Chondrocyte (in vitro differentiated cells): Measurements from ENCODE around the gene SLC9A9. TPM values are rescaled to one million over a fixed set of nuclear protein-coding genes. Genes with fewer than 3 reads are reported as not detected.

Experiments
- DNase-seq: peaks from one replicate; pipeline ENCODE4 v3.0.0; 2021; ENCODE audit warnings: mixed read lengths, low spot score
- H3K27ac Mint-ChIP-seq: one replicate; pipeline ENCODE4 v1.8.0; 2021; ENCODE audit warnings: mild to moderate bottlenecking, moderate library complexity, mixed read lengths; ENCODE audit not compliant: unreplicated experiment
- H3K27me3 Mint-ChIP-seq: 2 replicates; pipeline ENCODE4 v1.8.0; 2021; ENCODE audit warnings: low read depth, mixed read lengths
- H3K36me3 Mint-ChIP-seq: 2 replicates; pipeline ENCODE4 v1.8.0; 2021; ENCODE audit warnings: low read depth, mixed read lengths
- H3K4me1 Mint-ChIP-seq: 2 replicates; pipeline ENCODE4 v1.8.0; 2021; ENCODE audit warnings: low read depth, mild to moderate bottlenecking, mixed read lengths
- H3K4me3 Mint-ChIP-seq: one replicate; pipeline ENCODE4 v1.8.0; 2021; ENCODE audit warnings: mild to moderate bottlenecking, moderate library complexity, mixed read lengths; ENCODE audit not compliant: unreplicated experiment
- H3K9me3 Mint-ChIP-seq: 2 replicates; pipeline ENCODE4 v1.8.0; 2021; ENCODE audit warnings: low read depth, mixed read lengths
- total RNA-seq: library from RNA; stranded (reverse); gene quantifications from 3 replicates; pipeline ENCODE4 v1.2.1, GENCODE V29; 2021
- TF ChIP-seq, protein P1 (sequence below): fragments of 200-600 bp; sonication (generic); IDR thresholded peaks from 2 replicates; pipeline ENCODE4 v1.5.0; 2021; ENCODE audit warnings: antibody characterized with exemption, mild to moderate bottlenecking, moderate library complexity

SLC9A9 gene
- total RNA-seq, 1 donor from 2014 or later = 2.6 TPM

DNA sequence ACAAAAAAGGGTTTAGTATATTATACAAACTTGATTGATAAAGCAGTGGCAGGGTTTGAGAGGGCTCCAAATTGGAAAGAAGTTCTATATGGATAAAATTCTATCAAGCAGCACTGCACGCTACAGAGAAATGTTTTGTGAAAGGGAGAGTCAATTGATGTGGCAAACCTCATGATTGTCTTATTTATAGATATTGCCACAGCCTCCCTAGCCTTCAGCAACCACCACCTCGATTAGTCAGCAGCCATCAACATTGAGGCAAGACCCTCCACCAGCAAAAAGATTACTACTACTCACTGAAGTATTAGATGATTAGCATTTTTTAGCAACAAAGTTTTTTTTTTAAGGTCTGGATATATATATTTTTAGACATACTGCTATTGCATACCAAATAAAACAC, 432.0 kb downstream of the SLC9A9 start:
- H3K36me3 Mint-ChIP-seq = peaks cover 1% of the 10 kb centered on the region
- no peaks in the 10 kb centered on the region for H3K27me3 Mint-ChIP-seq
- TF ChIP-seq, protein P1, sequence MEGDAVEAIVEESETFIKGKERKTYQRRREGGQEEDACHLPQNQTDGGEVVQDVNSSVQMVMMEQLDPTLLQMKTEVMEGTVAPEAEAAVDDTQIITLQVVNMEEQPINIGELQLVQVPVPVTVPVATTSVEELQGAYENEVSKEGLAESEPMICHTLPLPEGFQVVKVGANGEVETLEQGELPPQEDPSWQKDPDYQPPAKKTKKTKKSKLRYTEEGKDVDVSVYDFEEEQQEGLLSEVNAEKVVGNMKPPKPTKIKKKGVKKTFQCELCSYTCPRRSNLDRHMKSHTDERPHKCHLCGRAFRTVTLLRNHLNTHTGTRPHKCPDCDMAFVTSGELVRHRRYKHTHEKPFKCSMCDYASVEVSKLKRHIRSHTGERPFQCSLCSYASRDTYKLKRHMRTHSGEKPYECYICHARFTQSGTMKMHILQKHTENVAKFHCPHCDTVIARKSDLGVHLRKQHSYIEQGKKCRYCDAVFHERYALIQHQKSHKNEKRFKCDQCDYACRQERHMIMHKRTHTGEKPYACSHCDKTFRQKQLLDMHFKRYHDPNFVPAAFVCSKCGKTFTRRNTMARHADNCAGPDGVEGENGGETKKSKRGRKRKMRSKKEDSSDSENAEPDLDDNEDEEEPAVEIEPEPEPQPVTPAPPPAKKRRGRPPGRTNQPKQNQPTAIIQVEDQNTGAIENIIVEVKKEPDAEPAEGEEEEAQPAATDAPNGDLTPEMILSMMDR = no peak
- peaks cover 7% of the 10 kb centered on the region for H3K9me3 Mint-ChIP-seq
- H3K4me1 Mint-ChIP-seq = peaks cover 6% of the 10 kb centered on the region
- no peak overlapping the region for H3K4me3 Mint-ChIP-seq
- DNase-seq = no peak
- no peak overlapping the region for H3K27ac Mint-ChIP-seq

DNA sequence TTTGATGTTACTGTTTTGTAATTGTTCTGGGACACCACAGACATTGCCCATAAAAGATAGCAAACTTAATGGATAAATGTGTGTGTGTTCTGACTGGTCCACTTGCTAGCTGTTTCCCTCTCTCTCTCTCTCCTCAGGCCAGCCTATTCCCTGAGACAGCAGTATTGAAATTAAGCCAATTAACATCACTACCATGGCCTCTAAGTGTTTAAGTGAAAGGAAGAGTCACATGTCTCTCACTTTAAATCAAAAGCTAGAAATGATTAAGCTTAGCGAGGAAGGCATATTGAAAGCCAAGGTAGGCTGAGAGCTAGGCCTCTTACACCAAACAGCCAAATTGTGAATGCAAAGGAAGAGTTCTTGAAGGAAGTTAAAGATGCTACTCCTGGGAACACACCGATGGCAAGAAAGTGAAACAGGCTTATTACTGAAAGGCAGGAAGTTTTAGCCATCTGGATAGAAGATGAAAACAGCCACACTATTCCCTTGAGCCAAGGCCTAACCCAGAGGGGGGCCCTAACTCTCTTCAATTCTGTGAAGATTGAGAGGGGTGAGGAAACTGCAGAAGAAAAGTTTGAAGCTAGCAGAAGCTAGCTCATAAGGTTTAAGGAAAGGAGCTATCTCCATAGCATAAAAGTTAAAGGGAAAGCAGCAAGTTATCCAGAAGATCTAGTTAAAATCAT, 433.6 kb downstream of the SLC9A9 start:
- H3K27me3 Mint-ChIP-seq = no peaks in the 10 kb centered on the region
- no peak overlapping the region for H3K4me3 Mint-ChIP-seq
- DNase-seq = no peak
- H3K4me1 Mint-ChIP-seq = no peaks in the 10 kb centered on the region
- H3K36me3 Mint-ChIP-seq = peaks cover 1% of the 10 kb centered on the region
- H3K9me3 Mint-ChIP-seq = peaks cover 7% of the 10 kb centered on the region
- TF ChIP-seq, protein P1 = no peak
- H3K27ac Mint-ChIP-seq = no peak overlapping the region

DNA sequence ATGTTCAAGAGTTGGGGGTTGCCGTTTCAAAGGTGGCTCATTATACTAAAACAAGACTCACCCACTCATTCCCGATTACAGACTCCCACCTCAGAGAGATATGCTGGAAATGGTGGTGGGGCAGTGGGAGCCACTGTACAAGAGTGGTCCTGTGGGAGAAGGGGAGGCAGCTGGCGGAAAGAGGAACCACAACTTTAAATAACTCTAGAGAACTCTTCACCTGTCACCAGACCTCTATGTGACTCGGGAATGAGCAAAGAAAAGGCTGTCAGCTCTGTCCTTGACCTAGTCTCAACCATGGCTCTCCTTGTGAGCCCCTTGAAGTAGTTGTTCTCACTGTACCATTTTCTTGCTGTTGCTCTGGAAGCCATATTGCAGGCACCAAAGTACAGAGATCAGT, 434.9 kb downstream of the SLC9A9 start:
- Mint-ChIP-seq H3K4me3 (no peak overlapping the region), H3K4me1 (no peaks in the 10 kb centered on the region), H3K27ac (no peak overlapping the region), H3K27me3 (no peaks in the 10 kb centered on the region), H3K36me3 (peaks cover 1% of the 10 kb centered on the region), H3K9me3 (peaks cover 7% of the 10 kb centered on the region)
- DNase-seq = no peak
- TF ChIP-seq, protein P1 = no peak

DNA sequence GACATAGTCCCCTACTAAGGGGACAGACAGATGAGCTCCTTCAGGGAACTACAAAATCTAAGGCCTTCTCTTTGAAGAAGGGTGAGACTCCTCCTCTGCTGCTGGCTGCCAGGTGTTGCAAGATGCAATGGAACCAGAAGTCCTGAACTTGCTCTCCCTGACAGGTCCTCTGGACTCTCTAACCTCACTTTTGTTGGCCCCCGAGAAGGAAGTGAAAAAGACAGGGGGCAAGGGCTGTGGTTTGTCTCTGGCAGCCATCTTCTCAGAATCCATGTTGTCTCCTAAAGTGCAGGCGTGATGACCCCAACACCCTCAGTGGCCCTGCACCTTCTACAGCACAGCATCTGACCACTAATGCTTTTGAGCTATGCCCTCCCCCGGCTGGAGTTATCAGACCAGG, 436.2 kb downstream of the SLC9A9 start:
- no peak overlapping the region for H3K27ac Mint-ChIP-seq
- no peak for DNase-seq
- H3K36me3 Mint-ChIP-seq = peaks cover 1% of the 10 kb centered on the region
- no peak overlapping the region for H3K4me3 Mint-ChIP-seq
- H3K9me3 Mint-ChIP-seq = peaks cover 7% of the 10 kb centered on the region
- no peaks in the 10 kb centered on the region for H3K27me3 Mint-ChIP-seq
- TF ChIP-seq, protein P1 = no peak
- no peaks in the 10 kb centered on the region for H3K4me1 Mint-ChIP-seq

DNA sequence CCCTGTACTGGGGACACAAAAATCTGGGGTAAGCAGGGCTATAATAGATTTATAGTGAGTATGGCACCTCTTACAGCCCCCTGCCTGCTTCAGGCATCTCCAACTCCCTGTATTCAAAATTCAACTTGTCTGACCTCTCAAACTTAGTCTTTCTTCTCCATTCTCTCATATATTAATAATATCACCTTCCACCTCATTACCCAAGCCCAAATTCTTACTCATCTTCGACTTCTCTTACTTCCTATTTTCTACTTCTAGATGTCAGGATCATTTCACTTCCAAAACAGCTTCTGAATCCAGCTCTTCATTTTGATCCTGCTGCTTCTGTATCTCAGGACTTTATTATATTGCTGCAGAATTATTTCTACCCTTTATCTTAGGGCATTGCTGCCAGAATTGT, 438.0 kb downstream of the SLC9A9 start:
- no peak overlapping the region for H3K4me3 Mint-ChIP-seq
- H3K27ac Mint-ChIP-seq = no peak overlapping the region
- H3K27me3 Mint-ChIP-seq = no peaks in the 10 kb centered on the region
- no peaks in the 10 kb centered on the region for H3K36me3 Mint-ChIP-seq
- H3K9me3 Mint-ChIP-seq = peaks cover 2% of the 10 kb centered on the region
- TF ChIP-seq, protein P1 = no peak
- H3K4me1 Mint-ChIP-seq = no peaks in the 10 kb centered on the region
- DNase-seq = no peak
